Caco-2 (cell line): Measurements from ENCODE around the gene NUDT14. TPM values are rescaled to one million over a fixed set of nuclear protein-coding genes. Genes with fewer than 3 reads are reported as not detected.

ENCODE experiments used
- BruUV-seq: library from RNA; stranded (reverse); fragments of 400-500 nt; replicated peaks from 2 replicates; lab custom pipeline; 2021; lab: Mats Ljungman, UMichigan
- CTCF ChIA-PET: fragments of 300-600 bp; sonication (Branson Sonifier 250); formaldehyde crosslinking; loops from one replicate; lab custom pipeline; 2022; ENCODE audit warnings: antibody characterized with exemption; lab: Charles Lee
- POLR2A ChIA-PET: fragments of 300-600 bp; sonication (Branson Sonifier 250); formaldehyde crosslinking; loops from one replicate; lab custom pipeline; 2022; ENCODE audit warnings: antibody characterized with exemption; lab: Charles Lee
- DNase-seq, 2 experiments: peaks; one replicate each; pipeline versions ENCODE4 v3.0.0 to v3.0.0-alpha.2; 2020 to 2022
- H3K27me3 ChIP-seq: replicated peaks from 2 replicates; pipeline ENCODE4 v1.6.0; 2011; ENCODE audit warnings: low read length; ENCODE audit not compliant: control insufficient read depth, insufficient read depth
- H3K36me3 ChIP-seq: 2 replicates; pipeline ENCODE4 v1.5.1; 2011; ENCODE audit warnings: low read length; ENCODE audit not compliant: control insufficient read depth, insufficient read depth
- H3K4me1 ChIP-seq: fragments of 250-450 bp; sonication (Bioruptor Pico); 2 replicates; pipeline ENCODE4 v1.5.1; 2020; ENCODE audit warnings: mild to moderate bottlenecking
- H3K4me3 ChIP-seq: 2 replicates; pipeline ENCODE4 v1.5.1; 2011; ENCODE audit warnings: low read depth, mild to moderate bottlenecking, control low read depth, low read length
- H3K9me3 ChIP-seq: fragments of 250-450 bp; sonication (Bioruptor Pico); 2 replicates; pipeline ENCODE4 v1.5.1; 2020; ENCODE audit warnings: mild to moderate bottlenecking, moderate library complexity
- H3K27ac Mint-ChIP-seq: one replicate; pipeline ENCODE4 v1.8.0; 2022; ENCODE audit warnings: mixed read lengths; ENCODE audit not compliant: unreplicated experiment
- H3K27me3 Mint-ChIP-seq: one replicate; pipeline ENCODE4 v1.8.0; 2022; ENCODE audit warnings: mixed read lengths; ENCODE audit not compliant: insufficient read depth, unreplicated experiment
- H3K36me3 Mint-ChIP-seq: one replicate; pipeline ENCODE4 v1.8.0; 2022; ENCODE audit warnings: mild to moderate bottlenecking, mixed read lengths; ENCODE audit not compliant: insufficient read depth, unreplicated experiment
- H3K4me1 Mint-ChIP-seq: one replicate; pipeline ENCODE4 v1.8.0; 2022; ENCODE audit warnings: low read depth, mixed read lengths; ENCODE audit not compliant: unreplicated experiment
- H3K4me3 Mint-ChIP-seq: one replicate; pipeline ENCODE4 v1.8.0; 2022; ENCODE audit warnings: mild to moderate bottlenecking, moderate library complexity, mixed read lengths; ENCODE audit not compliant: unreplicated experiment
- H3K9me3 Mint-ChIP-seq: one replicate; pipeline ENCODE4 v1.8.0; 2022; ENCODE audit warnings: mixed read lengths; ENCODE audit not compliant: unreplicated experiment
- intact Hi-C: fragments of 100-400 bp; cut with micrococcal nuclease; formaldehyde crosslinking; loops from one replicate; pipeline ENCODE4 v1.10.0; 2022; ENCODE audit not compliant: unreplicated experiment
- total RNA-seq: library from RNA; stranded (reverse); gene quantifications from 2 replicates; pipeline ENCODE4 v1.2.3, GENCODE V29; 2022
- TF ChIP-seq, protein P1 (sequence below), 2 experiments: fragments of 200-600 bp in 1 of 2; IDR thresholded peaks; 1 replicate in 1 of 2; 2 replicates in 1 of 2; pipeline versions ENCODE4 v1.5.1 to v1.8.0; 2011 to 2022; ENCODE audit warnings: antibody characterized with exemption in 1 of 2, control low read depth in 1 of 2, inconsistent platforms in 1 of 2, low read depth in 1 of 2, low read length in 1 of 2, mild to moderate bottlenecking in 1 of 2, moderate library complexity in 1 of 2; ENCODE audit not compliant: insufficient read depth in 1 of 2, severe bottlenecking in 1 of 2, unreplicated experiment in 1 of 2

Gene NUDT14
- total RNA-seq, 1 experiment from 2014 or later: 63.4 TPM

- no TSS peak for BruUV-seq
- Histone ChIP-seq H3K4me1 (0 out of 2 replicates have a peak, but pooled peaks cover 3% of the 10 kb centered on the region), H3K9me3 (no peaks in the 10 kb centered on the region), H3K4me3 (no peak overlapping the region), H3K36me3 (0 out of 2 replicates have a peak, but pooled peaks cover 1% of the 10 kb centered on the region), H3K27me3 (no peaks in the 10 kb centered on the region)
- no peak for DNase-seq
- H3K4me1 Mint-ChIP-seq: no peaks in the 10 kb centered on the region
- H3K36me3 Mint-ChIP-seq: peaks cover 30% of the 10 kb centered on the region
- no peaks in the 10 kb centered on the region for H3K9me3 Mint-ChIP-seq
- intact Hi-C loops: no loop called here
- no peak overlapping the region for H3K27ac Mint-ChIP-seq
- no peak overlapping the region for H3K4me3 Mint-ChIP-seq
- TF ChIP-seq, protein P1, sequence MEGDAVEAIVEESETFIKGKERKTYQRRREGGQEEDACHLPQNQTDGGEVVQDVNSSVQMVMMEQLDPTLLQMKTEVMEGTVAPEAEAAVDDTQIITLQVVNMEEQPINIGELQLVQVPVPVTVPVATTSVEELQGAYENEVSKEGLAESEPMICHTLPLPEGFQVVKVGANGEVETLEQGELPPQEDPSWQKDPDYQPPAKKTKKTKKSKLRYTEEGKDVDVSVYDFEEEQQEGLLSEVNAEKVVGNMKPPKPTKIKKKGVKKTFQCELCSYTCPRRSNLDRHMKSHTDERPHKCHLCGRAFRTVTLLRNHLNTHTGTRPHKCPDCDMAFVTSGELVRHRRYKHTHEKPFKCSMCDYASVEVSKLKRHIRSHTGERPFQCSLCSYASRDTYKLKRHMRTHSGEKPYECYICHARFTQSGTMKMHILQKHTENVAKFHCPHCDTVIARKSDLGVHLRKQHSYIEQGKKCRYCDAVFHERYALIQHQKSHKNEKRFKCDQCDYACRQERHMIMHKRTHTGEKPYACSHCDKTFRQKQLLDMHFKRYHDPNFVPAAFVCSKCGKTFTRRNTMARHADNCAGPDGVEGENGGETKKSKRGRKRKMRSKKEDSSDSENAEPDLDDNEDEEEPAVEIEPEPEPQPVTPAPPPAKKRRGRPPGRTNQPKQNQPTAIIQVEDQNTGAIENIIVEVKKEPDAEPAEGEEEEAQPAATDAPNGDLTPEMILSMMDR (IDR thresholded peaks at IDR 0.05; ENCODE audit: insufficient read depth in 1 of 2, low read depth in 1 of 2, low read length in 1 of 2, severe bottlenecking in 1 of 2, unreplicated experiment in 1 of 2): no peak
- ChIA-PET CTCF (interaction anchor here (0.8 to 1.4 kb wide), 2 partner anchors 127 to 144 kb away, joined by 4 to 6 read pairs; no protein-coding TSS in a partner anchor), POLR2A (interaction anchor here (0.6 kb wide), 1 partner anchor 79 kb away, joined by 5 read pairs; no protein-coding TSS in a partner anchor)
- H3K27me3 Mint-ChIP-seq: no peaks in the 10 kb centered on the region
Observed at GRCh38 chr14:105207460-105207901, 26.4 kb upstream of the NUDT14 start.

DNA sequence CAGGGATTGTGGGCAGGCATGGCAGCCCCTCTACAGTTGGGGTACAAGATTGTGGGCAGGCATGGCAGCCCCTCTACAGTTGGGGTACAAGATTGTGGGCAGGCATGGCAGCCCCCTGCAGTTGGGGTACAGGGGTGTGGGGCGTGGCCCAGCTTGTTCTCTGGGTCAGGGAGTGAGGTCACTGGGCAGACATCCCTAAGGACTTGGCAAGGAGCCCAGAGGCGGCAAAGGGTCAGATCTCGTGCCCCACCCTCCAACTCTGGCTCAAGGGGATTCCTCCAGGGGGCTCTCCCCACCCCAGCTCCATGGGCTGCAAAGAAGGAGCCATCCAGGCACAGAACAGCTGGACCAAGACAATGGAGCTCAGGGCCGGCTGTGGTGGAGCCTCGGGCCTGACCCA is 25.8 kb upstream of the NUDT14 start:
- H3K36me3 ChIP-seq: 0 out of 2 replicates have a peak, but pooled peaks cover 1% of the 10 kb centered on the region
- ChIA-PET POLR2A (interaction anchor here (0.6 kb wide), 1 partner anchor 78 kb away, joined by 5 read pairs; no protein-coding TSS in a partner anchor), CTCF (interaction anchor here (0.8 to 1.4 kb wide), 2 partner anchors 127 to 145 kb away, joined by 4 to 6 read pairs; no protein-coding TSS in a partner anchor)
- no peak for DNase-seq
- BruUV-seq: no TSS peak
- H3K4me1 ChIP-seq: 0 out of 2 replicates have a peak, but pooled peaks cover 3% of the 10 kb centered on the region
- Mint-ChIP-seq H3K9me3 (no peaks in the 10 kb centered on the region), H3K27ac (no peak overlapping the region), H3K36me3 (peaks cover 36% of the 10 kb centered on the region), H3K4me1 (no peaks in the 10 kb centered on the region), H3K4me3 (no peak overlapping the region), H3K27me3 (no peaks in the 10 kb centered on the region)
- TF ChIP-seq, protein P1 (IDR thresholded peaks at IDR 0.05; ENCODE audit: insufficient read depth in 1 of 2, low read depth in 1 of 2, low read length in 1 of 2, severe bottlenecking in 1 of 2, unreplicated experiment in 1 of 2): no peak
- no peaks in the 10 kb centered on the region for H3K27me3 ChIP-seq
- no peak overlapping the region for H3K4me3 ChIP-seq
- H3K9me3 ChIP-seq: no peaks in the 10 kb centered on the region
- intact Hi-C loops: no loop called here

- POLR2A ChIA-PET: no interaction called here
- peaks cover 36% of the 10 kb centered on the region for H3K36me3 Mint-ChIP-seq
- H3K4me1 ChIP-seq: 0 out of 2 replicates have a peak, but pooled peaks cover 3% of the 10 kb centered on the region
- H3K27me3 ChIP-seq: no peaks in the 10 kb centered on the region
- CTCF ChIA-PET: no interaction called here
- H3K4me1 Mint-ChIP-seq: no peaks in the 10 kb centered on the region
- TF ChIP-seq, protein P1 (IDR thresholded peaks at IDR 0.05; ENCODE audit: insufficient read depth in 1 of 2, low read depth in 1 of 2, low read length in 1 of 2, severe bottlenecking in 1 of 2, unreplicated experiment in 1 of 2): no peak
- intact Hi-C loops: no loop called here
- H3K4me3 ChIP-seq: no peak overlapping the region
- H3K27ac Mint-ChIP-seq: no peak overlapping the region
- H3K9me3 ChIP-seq: no peaks in the 10 kb centered on the region
- no peaks in the 10 kb centered on the region for H3K27me3 Mint-ChIP-seq
- no TSS peak for BruUV-seq
- H3K36me3 ChIP-seq: no peaks in the 10 kb centered on the region
- no peak overlapping the region for H3K4me3 Mint-ChIP-seq
- H3K9me3 Mint-ChIP-seq: no peaks in the 10 kb centered on the region
- no peak for DNase-seq
Observed at GRCh38 chr14:105205673-105206208, 24.6 kb upstream of the NUDT14 start.
